ENCODE results near the gene SYT8.

The SYT8 gene

DNA sequence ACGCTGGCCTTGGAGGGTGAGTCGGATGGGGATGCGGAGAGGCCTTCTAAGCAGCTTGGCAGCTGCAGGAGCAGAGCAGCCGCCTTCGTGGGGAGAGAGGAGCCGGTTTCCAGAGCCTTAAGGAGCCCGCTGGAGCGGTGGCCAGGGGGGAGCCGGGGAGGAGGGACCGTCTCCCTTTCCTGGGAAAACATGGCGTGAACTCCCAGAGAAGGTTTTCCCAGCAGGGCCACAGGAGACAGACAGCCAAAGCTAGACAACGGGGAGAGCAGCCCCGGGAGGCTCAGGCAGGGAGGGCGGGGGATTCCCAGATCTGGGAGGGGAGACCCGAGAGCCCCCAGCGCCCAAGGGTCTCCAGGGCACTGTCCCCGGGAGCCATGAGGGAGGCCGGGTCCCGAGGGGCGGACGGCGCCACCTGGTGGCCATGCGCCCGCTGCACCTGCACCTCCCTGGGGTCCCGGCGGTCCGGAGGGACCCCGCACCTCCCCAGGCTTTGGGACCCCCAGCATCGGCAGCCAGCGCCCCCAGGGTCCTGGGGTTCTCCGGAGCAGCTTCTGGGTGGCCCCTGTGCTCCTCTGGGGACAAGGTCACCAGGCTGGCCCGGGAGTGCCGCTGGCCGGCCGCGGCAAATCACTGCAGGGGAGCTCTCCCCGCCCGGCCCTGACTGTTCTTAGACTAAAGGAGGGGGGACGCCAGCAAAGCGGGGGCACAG lies 2.4 kb upstream of the SYT8 start:
- DNase-seq (ENCODE audit: low spot score) = no peak

GRCh38 chr11:1832920-1833295 lies 1.9 kb upstream of the SYT8 start:
- DNase-seq (ENCODE audit: low spot score) = no peak

- no peak for DNase-seq (ENCODE audit: low spot score)
Measured at GRCh38 chr11:1834062-1834610, 654 bp upstream of the SYT8 start.

DNA sequence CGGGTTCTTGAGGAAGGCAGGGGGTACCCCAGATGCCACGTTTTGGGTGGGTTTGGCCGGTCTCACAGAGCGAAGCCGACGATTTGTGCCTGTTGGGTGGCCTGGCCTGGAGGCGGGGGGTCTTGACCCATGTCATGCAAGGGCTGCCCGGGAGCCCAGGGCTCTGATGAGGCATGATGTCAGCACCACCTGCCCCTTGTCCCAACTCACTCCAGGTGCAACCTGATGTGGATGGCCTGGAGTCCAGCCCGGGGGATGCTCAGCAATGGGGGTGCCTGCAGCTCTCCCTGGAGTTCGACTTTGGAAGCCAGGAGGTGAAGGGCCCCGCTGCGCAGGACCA lies 851 bp downstream of the SYT8 start:
- no peak for DNase-seq (ENCODE audit: low spot score)

DNA sequence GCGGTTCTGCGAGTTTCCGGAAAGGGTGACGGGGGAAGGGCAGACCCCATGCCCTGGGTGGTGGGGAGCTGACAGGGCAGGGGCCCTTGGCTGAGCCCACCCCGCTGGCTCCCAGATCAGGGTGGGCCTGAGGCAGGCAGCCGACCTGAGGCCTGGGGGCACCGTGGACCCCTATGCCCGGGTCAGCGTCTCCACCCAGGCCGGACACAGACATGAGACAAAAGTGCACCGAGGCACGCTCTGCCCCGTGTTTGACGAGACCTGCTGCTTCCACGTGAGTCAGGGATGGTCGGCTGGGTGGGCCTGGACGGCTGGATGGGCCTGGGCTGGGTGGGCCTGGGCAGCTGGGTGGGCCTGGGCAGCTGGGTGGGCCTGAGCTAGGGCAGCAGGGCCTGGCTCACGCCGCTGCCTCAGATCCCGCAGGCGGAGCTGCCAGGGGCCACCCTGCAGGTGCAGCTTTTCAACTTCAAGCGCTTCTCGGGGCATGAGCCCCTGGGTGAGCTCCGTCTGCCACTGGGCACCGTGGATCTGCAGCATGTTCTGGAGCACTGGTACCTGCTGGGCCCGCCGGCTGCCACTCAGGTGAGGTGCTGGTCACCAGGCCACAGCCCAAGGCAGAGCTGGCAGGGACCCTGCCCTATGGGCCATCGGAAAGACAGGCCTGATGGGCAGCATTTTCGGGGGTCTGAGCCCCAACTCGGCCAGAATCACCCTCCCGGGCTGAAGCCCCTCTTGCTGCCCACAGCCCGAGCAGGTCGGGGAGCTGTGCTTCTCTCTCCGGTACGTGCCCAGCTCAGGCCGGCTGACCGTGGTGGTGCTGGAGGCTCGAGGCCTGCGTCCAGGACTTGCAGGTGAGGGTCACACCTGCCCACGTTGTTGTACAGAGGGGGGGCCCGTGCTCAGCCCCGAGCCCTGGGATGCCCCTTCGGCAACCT lies 1.5 kb downstream of the SYT8 start:
- no peak for DNase-seq (ENCODE audit: low spot score)

DNA sequence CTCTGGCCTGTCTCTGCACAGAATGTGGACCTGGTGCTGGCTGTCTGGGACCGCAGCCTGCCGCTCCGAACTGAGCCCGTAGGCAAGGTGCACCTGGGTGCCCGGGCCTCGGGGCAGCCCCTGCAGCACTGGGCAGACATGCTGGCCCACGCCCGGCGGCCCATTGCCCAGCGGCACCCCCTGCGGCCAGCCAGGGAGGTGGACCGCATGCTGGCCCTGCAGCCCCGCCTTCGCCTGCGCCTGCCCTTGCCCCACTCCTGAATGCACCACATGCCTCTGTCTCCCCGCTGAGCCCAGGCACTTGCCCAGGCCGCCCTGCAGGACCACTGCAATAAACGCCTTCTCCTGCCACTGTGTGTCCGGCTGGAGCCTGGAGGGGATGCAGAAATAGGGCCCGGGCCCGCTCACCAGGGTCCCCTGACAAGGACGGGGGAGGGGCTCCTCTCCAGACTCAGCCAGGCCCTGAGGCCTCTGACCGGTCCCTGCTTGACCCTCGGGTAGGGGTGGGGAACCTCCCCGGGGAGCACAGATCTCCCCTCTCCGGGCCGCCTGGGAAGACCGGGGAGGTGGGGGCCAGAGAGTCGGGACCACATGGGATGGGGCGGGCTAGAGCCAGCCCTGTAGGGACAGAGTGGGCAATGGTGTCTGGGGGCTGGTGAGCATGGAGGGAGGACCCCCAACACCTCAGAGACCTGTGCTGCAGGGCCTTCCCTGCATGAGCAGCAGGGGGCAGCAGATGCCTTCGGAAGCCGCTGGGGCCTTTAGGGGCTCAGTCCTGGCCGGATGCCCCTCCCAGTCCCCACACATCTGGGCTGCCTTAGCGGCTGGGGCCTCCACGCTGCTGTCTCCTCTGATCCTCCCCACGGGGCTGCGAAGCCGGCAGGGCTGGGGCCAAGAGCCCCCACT lies 2.6 kb downstream of the SYT8 start:
- peak; percentile 27 for DNase-seq (ENCODE audit: low spot score)

DNA sequence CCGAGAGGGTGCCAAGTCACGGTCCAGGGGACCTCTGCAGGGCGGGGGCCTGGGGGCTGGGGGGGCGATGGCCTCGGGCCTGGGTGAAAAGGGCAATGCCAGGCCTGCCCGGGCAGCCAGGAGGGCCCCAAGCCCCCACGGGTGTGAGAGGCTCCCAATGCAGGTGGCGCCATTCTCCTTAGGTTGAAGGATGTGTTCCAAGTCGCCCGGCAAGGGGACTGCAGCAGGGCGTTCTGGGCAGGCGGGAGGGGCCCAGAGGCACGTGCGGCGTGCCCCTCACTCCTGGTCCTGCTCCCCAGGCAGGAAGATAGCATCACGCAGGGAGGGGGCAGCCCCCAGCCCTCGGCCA lies 3.3 kb downstream of the SYT8 start:
- DNase-seq (ENCODE audit: low spot score) = no peak

GRCh38 chr11:1838426-1839144 lies 3.8 kb downstream of the SYT8 start, which contains the start of gene TNNI2:
TNNI2 (plus strand) TSS chr11:1838981; CDS start chr11:1839697, 716 bp downstream.
- no peak for DNase-seq (ENCODE audit: low spot score)

- DNase-seq (ENCODE audit: low spot score) = no peak
Measured at GRCh38 chr11:1839204-1839923, 4.6 kb downstream of the SYT8 start.

DNA sequence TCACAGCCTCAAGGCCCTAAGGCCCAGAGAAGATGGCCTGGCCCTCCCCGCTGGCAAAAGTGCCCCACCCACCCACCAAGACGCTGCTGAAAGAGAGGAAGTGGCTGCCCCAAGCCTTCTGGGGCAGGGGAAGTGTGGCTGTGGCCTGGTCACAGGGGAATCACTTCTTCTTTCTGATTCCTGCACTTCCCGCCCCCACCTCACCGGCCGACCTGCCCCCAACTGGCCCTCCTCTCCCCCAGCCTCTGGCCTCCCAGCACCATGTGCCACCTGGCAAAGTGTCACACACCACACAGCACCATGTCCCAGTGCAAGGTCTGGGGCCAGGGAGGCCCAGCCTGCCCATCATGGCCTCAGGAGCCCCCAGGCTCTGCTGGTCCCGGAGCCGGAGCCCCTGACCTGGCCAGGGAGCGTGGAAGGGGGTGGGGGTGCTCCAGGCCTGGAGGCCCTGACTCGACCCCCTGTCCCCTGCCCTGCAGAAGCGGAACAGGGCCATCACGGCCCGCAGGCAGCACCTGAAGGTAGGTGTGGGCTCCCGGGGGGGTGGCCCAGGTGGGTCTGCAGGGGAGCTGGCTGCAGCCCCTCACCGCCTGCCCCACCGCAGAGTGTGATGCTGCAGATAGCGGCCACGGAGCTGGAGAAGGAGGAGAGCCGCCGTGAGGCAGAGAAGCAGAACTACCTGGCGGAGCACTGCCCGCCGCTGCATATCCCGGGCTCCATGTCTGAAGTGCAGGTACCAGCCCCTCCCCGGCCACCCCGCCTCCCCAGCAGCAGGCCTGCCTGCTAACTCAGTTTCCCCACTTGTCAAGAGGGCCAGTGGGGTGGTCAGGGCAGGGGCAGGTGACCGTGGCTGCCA lies 5.4 kb downstream of the SYT8 start:
- DNase-seq (ENCODE audit: low spot score) = peak; percentile 50

GRCh38 chr11:1840780-1841480 lies 6.1 kb downstream of the SYT8 start:
- no peak for DNase-seq (ENCODE audit: low spot score)

GRCh38 chr11:1841511-1842148 lies 6.8 kb downstream of the SYT8 start:
- DNase-seq (ENCODE audit: low spot score) = no peak

GRCh38 chr11:1842149-1843097 lies 7.6 kb downstream of the SYT8 start:
- DNase-seq (ENCODE audit: low spot score) = no peak

GRCh38 chr11:1843098-1843473 lies 8.3 kb downstream of the SYT8 start:
- no peak for DNase-seq (ENCODE audit: low spot score)

- DNase-seq (ENCODE audit: low spot score) = no peak
Measured at GRCh38 chr11:1843796-1844195, 9.0 kb downstream of the SYT8 start.

GRCh38 chr11:1844221-1845094 lies 9.7 kb downstream of the SYT8 start:
- DNase-seq (ENCODE audit: low spot score) = no peak

DNA sequence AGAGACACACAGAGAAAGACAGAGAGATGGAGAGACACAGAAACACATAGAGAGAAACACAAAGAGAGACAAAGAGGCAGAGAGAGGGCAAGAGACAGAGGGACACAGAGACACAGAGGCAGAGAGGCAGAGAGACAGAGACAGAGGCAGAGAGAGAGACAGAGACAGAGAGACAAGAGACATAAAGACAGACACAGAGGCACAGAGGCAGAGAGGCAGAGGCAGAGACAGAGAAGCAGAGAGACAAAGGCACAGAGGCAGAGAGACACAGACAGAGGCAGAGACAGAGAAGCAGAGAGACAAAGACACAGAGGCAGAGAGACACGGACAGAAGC lies 10.3 kb downstream of the SYT8 start:
- no peak for DNase-seq (ENCODE audit: low spot score)

All from globus pallidus (tissue), 1 donor.